ENCODE measurements around the gene HEXD.
"Not testable (repeated sequence)": the region's sequence is repeated elsewhere in the genome, so short reads cannot be mapped to it uniquely, and the experiment has no call there.

The HEXD gene

DNA sequence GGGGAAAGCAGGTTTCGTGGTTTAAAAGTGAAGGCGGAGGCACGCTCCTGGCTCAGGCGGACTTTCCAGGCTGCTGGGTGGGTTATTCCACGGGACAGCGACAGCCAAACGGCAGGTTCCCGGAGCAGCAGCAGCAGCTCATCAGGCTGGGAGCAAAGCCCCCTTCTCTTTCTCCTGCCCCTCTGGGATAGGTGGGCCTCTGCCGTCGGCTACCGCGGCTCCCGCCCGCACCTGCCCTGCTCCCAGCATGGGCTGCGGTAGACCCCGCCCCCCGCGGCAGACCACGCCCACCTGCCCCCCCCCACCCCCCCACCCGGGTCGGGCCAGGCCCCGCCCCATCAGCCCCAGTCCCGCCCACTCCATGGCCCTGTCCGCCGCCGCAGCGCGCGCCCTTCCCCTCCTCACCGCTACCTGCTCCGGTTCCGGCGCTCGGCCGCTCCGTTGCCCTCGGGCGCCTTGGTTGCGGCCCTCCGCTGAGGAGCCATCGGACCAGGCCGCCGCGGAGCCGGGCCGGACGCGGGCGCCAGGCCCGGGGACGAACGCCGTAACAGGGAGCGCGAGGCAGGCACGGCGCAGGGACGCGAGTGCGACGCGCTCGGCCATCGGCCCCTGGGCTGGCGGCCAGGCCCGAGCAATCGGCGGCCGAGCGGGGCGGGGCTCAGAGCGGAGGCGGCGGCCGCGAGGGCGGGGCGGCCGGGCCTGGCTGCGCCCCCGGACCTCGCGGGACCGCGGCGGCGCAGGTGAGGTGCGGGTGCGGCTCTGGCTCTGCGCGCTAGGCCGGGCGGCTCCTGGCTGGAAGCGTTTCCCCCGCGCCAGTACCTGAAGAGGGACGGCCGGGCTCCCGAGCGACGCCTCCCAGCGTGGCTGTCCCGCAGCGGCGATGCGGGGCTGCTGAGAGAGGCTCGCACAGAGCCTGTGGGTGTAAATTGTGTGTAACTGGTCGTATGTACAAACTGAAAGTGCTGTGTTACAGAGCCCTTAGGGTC, at the start of gene HEXD, which contains the start of gene OGFOD3:
HEXD (plus strand) TSS at position 347 of the 986 bp plus-strand sequence. CDS start 1,453 bp downstream, outside the sequence.
OGFOD3 (minus strand) TSS at position 586 of the 986 bp plus-strand sequence; CDS start at position 485, 101 bp downstream.
- peak; percentile 88 for DNase-seq (ENCODE audit: low spot score)

DNA sequence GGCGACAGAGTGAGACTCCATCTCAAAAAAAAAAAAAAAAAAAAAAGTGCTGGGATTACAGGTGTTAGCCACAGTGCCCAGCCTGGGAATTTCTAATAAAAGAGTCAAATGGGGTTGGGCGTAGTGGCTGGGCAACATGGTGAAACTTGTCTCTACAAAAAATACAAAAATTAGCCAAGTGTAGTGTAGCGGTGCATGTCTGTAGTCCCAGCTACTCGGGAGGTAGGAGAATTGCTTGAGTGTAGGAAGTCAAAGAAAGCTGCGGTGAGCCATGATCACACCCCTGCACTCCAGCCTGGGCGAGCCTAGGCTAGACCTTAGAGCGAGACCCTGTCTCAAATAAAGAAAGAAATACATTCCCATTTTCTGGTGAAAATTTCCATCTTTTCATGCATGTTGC, 48.9 kb upstream of the HEXD start:
- no peak for DNase-seq (ENCODE audit: low spot score)

DNA sequence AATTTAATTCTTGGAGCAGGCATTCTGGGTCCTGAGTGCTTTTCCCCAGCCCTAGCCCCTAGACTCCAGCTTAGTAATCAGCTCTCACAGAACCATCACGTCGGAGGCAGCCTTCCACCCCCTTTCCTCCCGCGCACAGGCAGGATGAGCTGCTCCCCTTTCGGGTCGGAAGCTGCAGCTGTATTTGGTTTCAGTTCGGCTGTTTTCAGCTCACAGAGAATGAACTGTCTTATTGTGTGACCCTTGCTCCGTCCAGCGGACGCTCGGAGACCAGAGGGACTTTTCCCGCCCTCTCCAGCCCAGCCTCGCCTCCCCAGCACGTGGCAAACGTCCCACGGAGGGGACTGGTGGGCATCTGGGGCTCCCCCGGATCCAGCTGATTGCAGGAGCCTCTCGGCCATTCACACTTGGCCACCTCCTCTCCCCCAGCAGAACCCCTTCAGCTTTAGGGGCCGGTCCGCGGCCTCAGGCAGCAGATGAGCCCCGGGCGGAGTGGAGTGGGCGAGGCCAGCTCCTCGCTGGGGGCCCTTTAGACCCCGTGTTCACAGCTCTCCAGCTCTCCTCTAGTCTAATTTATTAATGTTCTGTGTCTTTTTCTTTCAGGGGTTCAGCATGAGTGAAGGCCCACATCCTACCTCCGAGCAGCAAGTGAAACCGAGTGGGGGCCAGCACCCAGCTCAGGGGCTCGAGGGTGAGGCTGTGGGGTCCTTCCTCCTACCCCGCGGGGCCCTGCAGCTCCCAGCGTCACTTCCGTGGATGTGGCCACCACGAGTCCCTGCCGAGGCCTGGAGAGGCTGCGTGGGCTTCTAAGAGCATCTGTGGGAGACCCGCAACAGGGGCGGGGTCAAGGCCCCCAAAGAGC, 47.4 kb upstream of the HEXD start:
- DNase-seq (ENCODE audit: low spot score), result peak; percentile 24

DNA sequence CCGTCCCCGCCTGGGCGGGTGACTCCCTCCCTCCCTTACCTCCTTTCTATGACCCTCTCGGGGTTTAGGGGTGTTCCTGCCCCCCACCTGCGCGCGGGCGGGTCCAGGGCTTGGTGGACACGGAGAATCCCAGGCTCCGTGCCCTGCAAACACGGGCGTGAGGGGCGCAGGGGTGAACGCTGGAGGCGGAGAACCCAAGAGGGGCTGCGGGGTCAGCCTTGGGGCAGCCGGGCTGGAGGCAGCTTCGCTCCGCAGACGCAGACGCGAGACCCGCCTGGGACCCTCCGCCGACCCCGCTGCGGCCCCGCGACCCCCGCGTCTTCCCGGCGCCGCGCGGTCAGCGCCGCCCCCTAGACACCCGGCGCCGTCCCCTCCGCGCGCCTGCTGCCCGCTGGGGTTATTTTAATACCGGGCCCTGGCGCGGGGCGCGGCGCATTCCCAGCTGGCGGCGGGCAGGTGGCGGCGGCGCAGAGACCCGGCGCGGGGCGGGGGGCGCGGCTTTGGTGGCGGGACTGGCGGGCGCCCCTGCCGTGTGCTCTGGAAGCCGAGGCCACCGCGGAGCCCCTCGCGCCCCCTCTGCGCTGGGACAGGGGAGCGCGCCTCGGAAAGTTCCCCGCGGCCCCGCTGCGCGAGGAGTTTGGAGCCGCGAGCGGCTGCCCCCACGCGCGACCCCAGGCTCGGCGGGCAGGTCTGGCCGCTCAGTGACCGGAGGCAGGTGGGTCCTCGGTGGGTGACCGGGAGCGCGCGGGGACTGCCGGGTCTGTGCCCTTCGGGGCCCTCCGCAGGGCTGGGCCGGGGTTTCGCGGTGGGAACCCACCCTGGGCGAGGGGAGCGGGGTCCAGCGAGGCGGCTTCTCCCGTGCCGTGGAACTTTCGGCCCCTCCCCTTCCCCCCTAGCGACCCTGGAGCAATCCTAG, 46.6 kb upstream of the HEXD start, which contains the start of gene UTS2R:
UTS2R (plus strand) TSS at position 433 of the 916 bp plus-strand sequence. CDS start 2,560 bp downstream, outside the sequence.
- no peak for DNase-seq (ENCODE audit: low spot score)

DNA sequence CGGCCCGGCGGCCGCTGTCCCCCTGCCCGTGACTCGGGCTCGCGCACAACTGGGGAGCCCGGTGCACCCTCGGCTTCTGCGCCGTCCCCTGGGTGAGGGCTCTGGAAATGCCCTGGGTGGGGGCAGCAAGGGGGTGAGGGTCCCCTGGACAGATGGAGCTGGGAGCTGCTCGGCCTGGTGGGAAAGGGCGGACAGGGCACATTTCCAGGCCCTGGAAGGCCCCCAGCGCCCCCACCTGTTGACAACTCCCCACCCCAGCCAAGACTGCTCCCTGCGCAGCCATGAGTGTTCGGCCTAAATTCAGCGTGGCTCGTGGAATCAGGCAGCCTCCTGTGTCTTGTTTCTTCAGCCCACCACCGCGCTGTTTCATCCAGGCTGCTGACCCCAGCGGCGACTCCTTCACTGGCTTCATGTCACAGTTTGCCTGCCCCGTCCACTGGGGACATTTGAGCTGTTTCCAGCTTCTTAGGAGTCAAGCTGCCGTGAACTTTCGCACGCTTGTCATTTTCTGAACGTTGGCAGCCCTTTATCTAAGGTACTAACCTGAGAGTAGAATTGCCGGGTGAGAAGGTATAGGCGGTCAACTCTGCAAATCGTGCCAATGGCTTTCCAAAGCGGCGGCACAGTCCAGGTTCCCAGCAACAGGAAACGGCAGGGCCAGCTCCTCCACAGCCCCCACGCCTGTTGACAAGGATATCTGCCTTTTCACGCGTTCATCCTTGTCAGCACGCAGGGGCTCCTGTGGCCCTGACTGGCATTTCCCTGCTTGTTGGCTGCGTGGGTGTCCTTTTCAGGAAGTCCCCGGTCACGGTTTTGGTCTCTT, 45.7 kb upstream of the HEXD start:
- DNase-seq (ENCODE audit: low spot score), result no peak

- not testable (repeated sequence) for DNase-seq (ENCODE audit: low spot score)
Observed at GRCh38 chr17:82373072-82373452, 45.1 kb upstream of the HEXD start.

DNA sequence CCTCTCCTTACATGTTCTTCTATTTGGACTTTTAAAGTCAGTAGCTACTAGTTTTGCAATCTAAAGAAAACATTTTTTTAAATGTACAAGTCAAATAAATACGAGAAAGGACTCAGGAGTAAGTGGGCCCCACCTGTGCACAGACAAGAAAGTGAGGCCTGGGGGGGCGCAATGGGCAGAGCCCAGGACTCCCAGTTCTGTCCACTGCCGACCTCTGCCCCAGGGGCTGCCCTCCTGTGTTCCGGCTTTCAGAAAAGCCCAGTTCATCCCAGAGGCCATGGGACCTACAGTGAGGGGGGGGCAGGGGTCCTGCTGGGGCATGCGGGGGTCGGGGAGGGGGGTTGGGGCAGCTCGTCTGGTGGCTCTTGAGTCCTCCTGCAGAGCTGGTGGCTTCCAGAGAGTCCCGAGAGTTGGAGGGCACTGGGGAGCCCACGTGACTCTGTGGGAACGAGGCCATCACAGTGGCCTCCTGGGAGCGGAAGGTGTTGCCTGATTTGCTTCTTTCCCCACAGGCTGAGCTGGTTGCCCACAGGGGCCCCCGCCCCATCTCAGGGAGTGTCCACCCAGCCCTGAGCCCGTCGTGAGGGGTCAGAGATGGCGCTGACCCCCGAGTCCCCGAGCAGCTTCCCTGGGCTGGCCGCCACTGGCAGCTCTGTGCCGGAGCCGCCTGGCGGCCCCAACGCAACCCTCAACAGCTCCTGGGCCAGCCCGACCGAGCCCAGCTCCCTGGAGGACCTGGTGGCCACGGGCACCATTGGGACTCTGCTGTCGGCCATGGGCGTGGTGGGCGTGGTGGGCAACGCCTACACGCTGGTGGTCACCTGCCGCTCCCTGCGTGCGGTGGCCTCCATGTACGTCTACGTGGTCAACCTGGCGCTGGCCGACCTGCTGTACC, 44.2 kb upstream of the HEXD start:
- DNase-seq (ENCODE audit: low spot score), result no peak

DNA sequence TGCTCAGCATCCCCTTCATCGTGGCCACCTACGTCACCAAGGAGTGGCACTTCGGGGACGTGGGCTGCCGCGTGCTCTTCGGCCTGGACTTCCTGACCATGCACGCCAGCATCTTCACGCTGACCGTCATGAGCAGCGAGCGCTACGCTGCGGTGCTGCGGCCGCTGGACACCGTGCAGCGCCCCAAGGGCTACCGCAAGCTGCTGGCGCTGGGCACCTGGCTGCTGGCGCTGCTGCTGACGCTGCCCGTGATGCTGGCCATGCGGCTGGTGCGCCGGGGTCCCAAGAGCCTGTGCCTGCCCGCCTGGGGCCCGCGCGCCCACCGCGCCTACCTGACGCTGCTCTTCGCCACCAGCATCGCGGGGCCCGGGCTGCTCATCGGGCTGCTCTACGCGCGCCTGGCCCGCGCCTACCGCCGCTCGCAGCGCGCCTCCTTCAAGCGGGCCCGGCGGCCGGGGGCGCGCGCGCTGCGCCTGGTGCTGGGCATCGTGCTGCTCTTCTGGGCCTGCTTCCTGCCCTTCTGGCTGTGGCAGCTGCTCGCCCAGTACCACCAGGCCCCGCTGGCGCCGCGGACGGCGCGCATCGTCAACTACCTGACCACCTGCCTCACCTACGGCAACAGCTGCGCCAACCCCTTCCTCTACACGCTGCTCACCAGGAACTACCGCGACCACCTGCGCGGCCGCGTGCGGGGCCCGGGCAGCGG, 43.4 kb upstream of the HEXD start:
- DNase-seq (ENCODE audit: low spot score), result no peak

- no peak for DNase-seq (ENCODE audit: low spot score)
Observed at GRCh38 chr17:82375359-82376041, 42.6 kb upstream of the HEXD start.

- DNase-seq (ENCODE audit: low spot score), result no peak
Observed at GRCh38 chr17:82376042-82376730, 42.0 kb upstream of the HEXD start.

- DNase-seq (ENCODE audit: low spot score), result not testable (repeated sequence)
Observed at GRCh38 chr17:82377294-82377693, 40.9 kb upstream of the HEXD start.

GRCh38 chr17:82377924-82378740, 40.0 kb upstream of the HEXD start:
- DNase-seq (ENCODE audit: low spot score), result no peak

DNA sequence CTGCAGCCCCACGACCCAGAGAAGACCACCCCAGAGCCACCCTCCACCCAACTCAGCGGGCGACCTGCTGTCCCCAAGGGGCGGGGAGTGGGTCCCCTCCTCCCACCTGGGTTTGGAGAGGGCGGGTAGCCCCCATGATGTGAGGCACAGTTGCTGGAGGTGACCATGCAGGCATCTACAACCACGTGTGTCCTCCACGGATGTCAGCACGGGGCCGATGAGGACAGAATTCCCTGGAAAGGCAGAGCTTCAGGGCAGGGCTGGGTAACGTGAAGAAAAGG, 39.5 kb upstream of the HEXD start:
- no peak for DNase-seq (ENCODE audit: low spot score)

- DNase-seq (ENCODE audit: low spot score), result no peak
Observed at GRCh38 chr17:82380860-82381702, 37.1 kb upstream of the HEXD start.

GRCh38 chr17:82381703-82382009, 36.5 kb upstream of the HEXD start:
- not testable (repeated sequence) for DNase-seq (ENCODE audit: low spot score)

All from Ammon's horn (tissue), 1 donor.